H1 (cell line): ENCODE results near the gene COL6A3. TPM values are rescaled to one million over a fixed set of nuclear protein-coding genes. Genes with fewer than 3 reads are reported as not detected.

ENCODE experiments used
- CTCF ChIA-PET: fragments of 300-600 bp; sonication (Branson Sonifier 250); formaldehyde crosslinking; loops from one replicate; lab custom pipeline; 2021; ENCODE audit not compliant: partially characterized antibody; lab: Charles Lee
- POLR2A ChIA-PET: fragments of 300-600 bp; sonication (Branson Sonifier 250); formaldehyde crosslinking; loops from one replicate; lab custom pipeline; 2021; ENCODE audit warnings: inconsistent platforms; ENCODE audit not compliant: partially characterized antibody; lab: Charles Lee
- DNase-seq, 2 experiments: peaks; one replicate each; pipeline versions ENCODE4 v3.0.0 to v3.0.0-alpha.2; 2010 to 2022; ENCODE audit warnings: low spot score in 2 of 2, low read depth in 1 of 2, mixed read lengths in 1 of 2
- FAIRE-seq: peaks from 2 replicates; lab custom pipeline; 2011; peaks lifted over from hg19 to GRCh38; lab: Jason Lieb, UNC
- H2AFZ ChIP-seq: 2 replicates; pipeline ENCODE4 v1.8.1; 2012; ENCODE audit warnings: low read length, inconsistent platforms
- H2AK5ac ChIP-seq: 2 replicates; pipeline ENCODE4 v1.6.1; 2013; ENCODE audit warnings: low read depth, low read length
- H2BK120ac ChIP-seq: replicated peaks from 2 replicates; pipeline ENCODE3; 2013; ENCODE audit warnings: low read depth, low read length, inconsistent platforms
- H2BK12ac ChIP-seq: 2 replicates; pipeline ENCODE4 v1.6.1; 2013; ENCODE audit warnings: low read depth, low read length
- H2BK15ac ChIP-seq: 2 replicates; pipeline ENCODE4 v1.6.1; 2013; ENCODE audit warnings: low read length
- H2BK20ac ChIP-seq: 2 replicates; pipeline ENCODE4 v1.6.1; 2013; ENCODE audit warnings: low read length
- H2BK5ac ChIP-seq: 2 replicates; pipeline ENCODE4 v1.6.1; 2013; ENCODE audit warnings: low read depth, low read length
- H3K14ac ChIP-seq: 2 replicates; pipeline ENCODE4 v1.6.1; 2013; ENCODE audit warnings: inconsistent platforms; ENCODE audit not compliant: insufficient read length
- H3K18ac ChIP-seq: 2 replicates; pipeline ENCODE4 v1.6.1; 2013; ENCODE audit warnings: low read length; ENCODE audit errors: extremely low read depth
- H3K23ac ChIP-seq: 2 replicates; pipeline ENCODE4 v1.6.1; 2013; ENCODE audit warnings: inconsistent platforms; ENCODE audit not compliant: insufficient read length
- H3K23me2 ChIP-seq: 2 replicates; pipeline ENCODE4 v1.6.1; 2013; ENCODE audit warnings: low read depth, low read length
- H3K27ac ChIP-seq: 2 replicates; pipeline ENCODE4 v1.6.1; 2011; ENCODE audit warnings: low read depth, low read length, inconsistent platforms
- H3K27me3 ChIP-seq, 4 experiments: replicated peaks in 1 of 4; 1 replicate in 1 of 4; 2 replicates in 3 of 4; pipeline versions ENCODE4 v1.6.1 to v1.8.1; 2011 to 2013; ENCODE audit warnings: low read length in 3 of 4, mild to moderate bottlenecking in 3 of 4, inconsistent platforms in 2 of 4, mixed read lengths in 2 of 4, moderate library complexity in 1 of 4; ENCODE audit not compliant: control insufficient read depth in 3 of 4, insufficient read depth in 3 of 4; ENCODE audit errors: extremely low read depth in 1 of 4
- H3K36me3 ChIP-seq, 4 experiments: 2 replicates each; pipeline versions ENCODE4 v1.6.1 to v1.8.1; 2011 to 2013; ENCODE audit warnings: mild to moderate bottlenecking in 4 of 4, low read length in 3 of 4, moderate library complexity in 2 of 4, control low read depth in 1 of 4, inconsistent platforms in 1 of 4; ENCODE audit not compliant: insufficient read depth in 4 of 4, control insufficient read depth in 2 of 4
- H3K4ac ChIP-seq: replicated peaks from 2 replicates; pipeline ENCODE3; 2013; ENCODE audit warnings: low read length, low read depth, mixed read lengths, inconsistent platforms; ENCODE audit not compliant: insufficient read length
- H3K4me1 ChIP-seq, 4 experiments: replicated peaks in 1 of 4; 1 replicate in 1 of 4; 2 replicates in 3 of 4; pipeline versions ENCODE4 v1.6.1 to v1.8.1; 2011 to 2013; ENCODE audit warnings: low read length in 3 of 4, inconsistent platforms in 2 of 4, mixed read lengths in 1 of 4; ENCODE audit not compliant: insufficient read depth in 4 of 4, control insufficient read depth in 3 of 4
- H3K4me2 ChIP-seq, 2 experiments: 2 replicates each; pipeline versions ENCODE4 v1.6.1 to v1.8.1; 2011 to 2013; ENCODE audit warnings: low read depth in 2 of 2, low read length in 2 of 2, control low read depth in 1 of 2, inconsistent platforms in 1 of 2, mild to moderate bottlenecking in 1 of 2; ENCODE audit not compliant: insufficient read depth in 1 of 2
- H3K4me3 ChIP-seq, 4 experiments: fragments of 200-600, 300-600 bp in 1 of 4; sonication (generic), shearing (Covaris generic), sonication (Bioruptor Twin) in 1 of 4; 2 replicates each; pipeline versions ENCODE4 v1.5.1 to v1.8.1; 2011 to 2016; ENCODE audit warnings: low read length in 4 of 4, low read depth in 3 of 4, control low read depth in 2 of 4, inconsistent platforms in 2 of 4, mild to moderate bottlenecking in 2 of 4, mixed read lengths in 1 of 4, moderate library complexity in 1 of 4; ENCODE audit not compliant: insufficient read depth in 2 of 4; ENCODE audit errors: extremely low read depth in 1 of 4
- H3K56ac ChIP-seq: replicated peaks from 2 replicates; pipeline ENCODE3; 2013; ENCODE audit warnings: low read depth, mild to moderate bottlenecking, mixed read lengths, low read length, inconsistent platforms; ENCODE audit not compliant: insufficient read length
- H3K79me1 ChIP-seq: 2 replicates; pipeline ENCODE4 v1.6.1; 2013; ENCODE audit warnings: low read depth, low read length, control low read depth
- H3K79me2 ChIP-seq, 2 experiments: 2 replicates each; pipeline versions ENCODE4 v1.6.1 to v1.8.1; 2012 to 2013; ENCODE audit warnings: low read length in 2 of 2, mild to moderate bottlenecking in 2 of 2, inconsistent platforms in 1 of 2; ENCODE audit not compliant: insufficient read depth in 2 of 2, control insufficient read depth in 1 of 2
- H3K9ac ChIP-seq, 4 experiments: replicated peaks in 1 of 4; 1 replicate in 1 of 4; 2 replicates in 3 of 4; pipeline versions ENCODE4 v1.6.1 to v1.8.1; 2011 to 2013; ENCODE audit warnings: low read depth in 3 of 4, low read length in 3 of 4, control low read depth in 2 of 4, mild to moderate bottlenecking in 2 of 4, moderate library complexity in 2 of 4, inconsistent platforms in 1 of 4; ENCODE audit errors: extremely low read depth in 1 of 4
- H3K9me3 ChIP-seq, 2 experiments: 2 replicates each; pipeline versions ENCODE4 v1.6.1 to v1.8.1; 2012 to 2013; ENCODE audit warnings: mild to moderate bottlenecking in 2 of 2, moderate library complexity in 2 of 2, control low read depth in 1 of 2, inconsistent platforms in 1 of 2, low read depth in 1 of 2, low read length in 1 of 2, mixed read lengths in 1 of 2; ENCODE audit not compliant: insufficient read depth in 2 of 2
- H4K20me1 ChIP-seq, 2 experiments: replicated peaks in 1 of 2; 2 replicates each; pipeline versions ENCODE3 to v1.8.1; 2011 to 2013; ENCODE audit warnings: inconsistent platforms in 2 of 2, low read length in 2 of 2, mild to moderate bottlenecking in 1 of 2; ENCODE audit not compliant: insufficient read depth in 2 of 2, control insufficient read depth in 1 of 2
- H4K5ac ChIP-seq: 2 replicates; pipeline ENCODE4 v1.6.1; 2013; ENCODE audit warnings: low read length, low read depth, mixed read lengths, inconsistent platforms; ENCODE audit not compliant: insufficient read length
- H4K8ac ChIP-seq: 2 replicates; pipeline ENCODE4 v1.8.0; 2013; ENCODE audit warnings: mild to moderate bottlenecking, moderate library complexity, low read length, inconsistent platforms; ENCODE audit not compliant: insufficient read depth; ENCODE audit errors: extremely low read depth
- H4K91ac ChIP-seq: replicated peaks from 2 replicates; pipeline ENCODE3; 2013; ENCODE audit warnings: low read length, mixed read lengths, inconsistent platforms; ENCODE audit not compliant: insufficient read length
- JUN ChIP-seq: IDR thresholded peaks from 2 replicates; pipeline ENCODE4 v1.6.1; 2011; ENCODE audit warnings: low read depth, mild to moderate bottlenecking, improper control_type of control experiment, low read length
- NANOG ChIP-seq: IDR thresholded peaks from 2 replicates; pipeline ENCODE4 v1.6.1; 2011; ENCODE audit warnings: low read length, low read depth, mild to moderate bottlenecking, inconsistent platforms; ENCODE audit not compliant: insufficient read depth, poor library complexity, severe bottlenecking
- WGBS, 2 experiments: shearing (Covaris generic) in 1 of 2; methylation state at CpG; one replicate each; pipeline versions ENCODE4 v1.1.6 to v1.1.7; 2013 to 2015; ENCODE audit warnings: low lambda C conversion rate in 2 of 2, mixed read lengths in 2 of 2, inconsistent platforms in 1 of 2, low coverage in 1 of 2, missing lambda C conversion rate in 1 of 2; ENCODE audit not compliant: insufficient replicate concordance in 2 of 2, insufficient coverage in 1 of 2, insufficient read length in 1 of 2; ENCODE audit errors: extremely low coverage in 1 of 2, missing lambda C conversion rate in 1 of 2; 5-methylcytosine and 5-hydroxymethylcytosine counted together
- polyA plus RNA-seq, 7 experiments: library from polyadenylated mRNA; depleted of rRNA in 3 of 7; stranded (reverse) in 5 of 7; unstranded in 2 of 7; fragments of >200 nt in 5 of 7; fragments of 200-250 nt in 2 of 7; gene quantifications; 1 replicate in 5 of 7; 2 replicates in 1 of 7; 4 replicates in 1 of 7; pipeline versions ENCODE4 v1.2.1 to v1.2.3, GENCODE V29; 2011 to 2013; ENCODE audit warnings: missing spikeins in 2 of 7, mixed read lengths in 2 of 7
- total RNA-seq: library from RNA; stranded (reverse); fragmentation: NEBNext Ultra II Directional; extraction: Animal tissue kit (Norgen Biotek cat#: 25700); gene quantifications from 2 replicates; pipeline ENCODE4 v1.2.1, GENCODE V29; 2021
- TF ChIP-seq, protein P1 (sequence below): IDR thresholded peaks from 2 replicates; pipeline ENCODE4 v1.6.1; 2012; ENCODE audit warnings: inconsistent platforms

COL6A3 gene
- total and polyA plus RNA-seq, 2 of the 8 experiments (the other 6 are each of a cell fraction or from before 2014, with no cell fraction given) = 1.2 to 3.4 TPM

DNA sequence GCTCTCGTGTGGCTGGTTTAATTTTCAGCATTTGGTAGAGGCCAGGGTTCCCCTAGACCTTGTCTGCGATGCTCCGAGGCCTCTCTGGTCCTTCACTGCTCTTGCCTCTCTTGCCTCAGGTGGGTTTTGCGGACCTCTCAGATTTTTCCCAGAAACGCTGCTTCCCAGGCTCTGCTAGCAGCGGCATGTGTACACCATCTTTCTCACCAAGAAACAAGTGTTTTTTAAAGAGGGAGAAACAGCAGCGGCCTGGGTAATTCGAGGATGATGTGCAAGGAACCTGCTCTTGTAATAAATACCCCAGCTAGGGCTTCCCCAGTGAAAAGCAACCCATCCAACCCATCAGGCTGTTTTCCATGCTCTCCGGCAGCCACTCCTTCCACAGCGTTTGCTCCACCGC is 33.5 kb upstream of the COL6A3 start:
- WGBS, 2 experiments = 89% methylated on average over 11 of the region's 11 CpGs; no CpG with 5 or more reads in 1 of the 2 experiments
- Histone ChIP-seq H3K27ac (no peak overlapping the region), H4K5ac (no peak overlapping the region), H3K4ac (no peak overlapping the region), H3K18ac (no peak overlapping the region), H3K79me2 (no peaks in the 10 kb centered on the region), H3K14ac (no peak overlapping the region), H3K4me2 (no peak overlapping the region), H3K4me1 (peaks cover 0 to 6% (median 4%) of the 10 kb centered on the region in 4 experiments; a peak in 4 of 7 replicates), H2BK15ac (no peak overlapping the region), H3K9ac (no peak overlapping the region), H4K8ac (no peak overlapping the region), H3K36me3 (no peaks in the 10 kb centered on the region), H3K79me1 (no peaks in the 10 kb centered on the region), H3K23ac (no peak overlapping the region), H2BK5ac (no peak overlapping the region), H3K9me3 (no peaks in the 10 kb centered on the region), H2BK120ac (no peak overlapping the region), H2AFZ (no peak overlapping the region), H3K23me2 (no peaks in the 10 kb centered on the region), H4K20me1 (no peaks in the 10 kb centered on the region), H3K4me3 (no peak overlapping the region), H2BK20ac (no peak overlapping the region), H2BK12ac (no peak overlapping the region), H4K91ac (no peak overlapping the region), H3K56ac (no peak overlapping the region), H3K27me3 (0 out of 7 replicates have a peak, but pooled peaks cover 0 to 2% (median 0%) of the 10 kb centered on the region in 4 experiments), H2AK5ac (no peak overlapping the region)
- no peak for FAIRE-seq
- no peak for DNase-seq
- ChIA-PET CTCF (interaction anchor here (1.1 kb wide), 1 partner anchor 24 kb away, joined by 6 read pairs; no protein-coding TSS in a partner anchor), POLR2A (no interaction called here)
- TF ChIP-seq JUN (no peak), NANOG (no peak)
- TF ChIP-seq, protein P1, sequence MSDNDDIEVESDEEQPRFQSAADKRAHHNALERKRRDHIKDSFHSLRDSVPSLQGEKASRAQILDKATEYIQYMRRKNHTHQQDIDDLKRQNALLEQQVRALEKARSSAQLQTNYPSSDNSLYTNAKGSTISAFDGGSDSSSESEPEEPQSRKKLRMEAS = no peak
